SK-N-SH (cell line): ENCODE results near the gene LRP4. TPM values are rescaled to one million over a fixed set of nuclear protein-coding genes. Genes with fewer than 3 reads are reported as not detected.

Source experiments
- CTCF ChIA-PET: fragments of 300-600, 350-600 bp; formaldehyde crosslinking; extraction: SDS; loops from one replicate; lab custom pipeline; 2021; lab: Yijun Ruan, JAX
- POLR2A ChIA-PET: fragments of 350-600 bp; sonication (Branson Sonifier 250); formaldehyde crosslinking; extraction: SDS; loops from one replicate; lab custom pipeline; 2020; ENCODE audit warnings: antibody characterized with exemption, inconsistent platforms; lab: Yijun Ruan, JAX
- DNase-seq: peaks from one replicate; pipeline ENCODE4 v3.0.0; 2012
- H2AFZ ChIP-seq: fragments of 200-600 bp; sonication (generic); 2 replicates; pipeline ENCODE4 v1.8.1; 2016; ENCODE audit warnings: antibody characterized with exemption, mild to moderate bottlenecking, low read depth
- H3F3A ChIP-seq: fragments of 200-600 bp; sonication (generic); replicated peaks from 2 replicates; pipeline ENCODE3; 2016; ENCODE audit warnings: antibody characterized with exemption, mild to moderate bottlenecking; ENCODE audit not compliant: insufficient read depth
- H3K27ac ChIP-seq, 2 experiments: fragments of 200-500 bp in 1 of 2; fragments of 200-600 bp in 1 of 2; sonication (Bioruptor generic) in 1 of 2; sonication (generic), shearing (Covaris generic) in 1 of 2; 2 replicates each; pipeline versions ENCODE4 v1.5.1 to v1.6.1; 2014 to 2016; ENCODE audit warnings: low read depth in 2 of 2, inconsistent platforms in 1 of 2, low read length in 1 of 2, mild to moderate bottlenecking in 1 of 2, mixed read lengths in 1 of 2
- H3K27me3 ChIP-seq: fragments of 200-600 bp; sonication (generic), shearing (Covaris generic); 2 replicates; pipeline ENCODE4 v1.6.1; 2016; ENCODE audit warnings: mixed run types; ENCODE audit not compliant: insufficient read depth
- H3K36me3 ChIP-seq, 2 experiments: fragments of 200-500 bp in 1 of 2; fragments of 200-600 bp in 1 of 2; sonication (Bioruptor generic) in 1 of 2; sonication (generic) in 1 of 2; replicated peaks in 1 of 2; 2 replicates each; pipeline versions ENCODE3 to v1.5.1; 2014 to 2016; ENCODE audit warnings: low read length in 1 of 2, mild to moderate bottlenecking in 1 of 2; ENCODE audit not compliant: insufficient read depth in 2 of 2, control insufficient read depth in 1 of 2
- H3K4me1 ChIP-seq, 2 experiments: fragments of 200-500 bp in 1 of 2; fragments of 200-600 bp in 1 of 2; sonication (Bioruptor generic) in 1 of 2; sonication (generic), shearing (Covaris generic) in 1 of 2; 2 replicates each; pipeline versions ENCODE4 v1.5.1 to v1.6.1; 2014 to 2016; ENCODE audit warnings: low read depth in 1 of 2, low read length in 1 of 2, mixed run types in 1 of 2; ENCODE audit not compliant: insufficient read depth in 2 of 2, control insufficient read depth in 1 of 2
- H3K4me2 ChIP-seq: fragments of 200-600 bp; sonication (generic), shearing (Covaris generic); 2 replicates; pipeline ENCODE4 v1.6.1; 2017; ENCODE audit warnings: mixed run types
- H3K4me3 ChIP-seq, 2 experiments: fragments of 200-500 bp in 1 of 2; fragments of 200-600 bp in 1 of 2; sonication (Bioruptor generic) in 1 of 2; sonication (generic), shearing (Covaris generic) in 1 of 2; 2 replicates each; pipeline versions ENCODE4 v1.5.1 to v1.8.1; 2014 to 2016; ENCODE audit warnings: low read depth in 2 of 2, inconsistent platforms in 1 of 2, low read length in 1 of 2, mild to moderate bottlenecking in 1 of 2, mixed read lengths in 1 of 2, moderate library complexity in 1 of 2
- H3K79me2 ChIP-seq: fragments of 200-600 bp; sonication (generic); 2 replicates; pipeline ENCODE4 v1.8.1; 2017; ENCODE audit warnings: mild to moderate bottlenecking; ENCODE audit not compliant: insufficient read depth
- H3K9ac ChIP-seq: fragments of 200-600 bp; sonication (generic); 2 replicates; pipeline ENCODE4 v1.6.1; 2017; ENCODE audit warnings: mixed run types
- H3K9me2 ChIP-seq: fragments of 200-600 bp; sonication (generic); 2 replicates; pipeline ENCODE4 v1.6.1; 2017; ENCODE audit warnings: mixed run types
- H3K9me3 ChIP-seq: fragments of 200-600 bp; sonication (generic); 2 replicates; pipeline ENCODE4 v1.6.1; 2017; ENCODE audit warnings: mixed run types, mild to moderate bottlenecking, moderate library complexity
- H4K20me1 ChIP-seq: fragments of 200-600 bp; sonication (generic); 2 replicates; pipeline ENCODE4 v1.6.1; 2017; ENCODE audit warnings: mild to moderate bottlenecking, mixed run types; ENCODE audit not compliant: insufficient read depth
- ELF1 ChIP-seq: IDR thresholded peaks from 2 replicates; pipeline ENCODE4 v1.4.0; 2012
- EZH2phosphoT487 ChIP-seq: fragments of 200-600 bp; sonication (generic); IDR thresholded peaks from 2 replicates; pipeline ENCODE4 v1.6.1; 2017; ENCODE audit warnings: low read depth, mixed run types, mild to moderate bottlenecking, antibody characterized with exemption, moderate library complexity, borderline replicate concordance
- FOXJ3 ChIP-seq: sonication (generic); formaldehyde crosslinking; IDR thresholded peaks from 2 replicates; pipeline ENCODE4 v1.5.1; 2020; ENCODE audit warnings: mild to moderate bottlenecking, missing genetic modification reagents
- FOXM1 ChIP-seq: IDR thresholded peaks from 2 replicates; pipeline ENCODE4 v1.4.0; 2012; ENCODE audit warnings: low read depth, mild to moderate bottlenecking
- GABPA ChIP-seq: IDR thresholded peaks from 2 replicates; pipeline ENCODE4 v1.4.0; 2012; ENCODE audit warnings: low read depth, mild to moderate bottlenecking
- RAD21 ChIP-seq: IDR thresholded peaks from 2 replicates; pipeline ENCODE4 v1.6.1; 2012; ENCODE audit warnings: mild to moderate bottlenecking, low read length
- RCOR1 ChIP-seq: fragments of 150-350 bp; IDR thresholded peaks from 2 replicates; pipeline ENCODE4 v1.6.1; 2017; ENCODE audit warnings: antibody characterized with exemption, low read length
- SIN3A ChIP-seq: IDR thresholded peaks from 2 replicates; pipeline ENCODE4 v1.6.1; 2012; ENCODE audit warnings: low read depth, mild to moderate bottlenecking, low read length, moderate library complexity, borderline replicate concordance
- TCF12 ChIP-seq: IDR thresholded peaks from 2 replicates; pipeline ENCODE4 v1.4.0; 2012
- WGBS: methylation state at CpG from one replicate; pipeline ENCODE4 v1.1.6; 2017; ENCODE audit warnings: low lambda C conversion rate; 5-methylcytosine and 5-hydroxymethylcytosine counted together
- polyA plus RNA-seq, 3 experiments: library from polyadenylated mRNA; depleted of rRNA; stranded (reverse); fragments of >200 nt; gene quantifications; 2 replicates each; pipeline ENCODE4 v1.2.3, GENCODE V29; 2012
- TF ChIP-seq, protein P1 (sequence below): IDR thresholded peaks from 2 replicates; pipeline ENCODE4 v1.4.0; 2012; ENCODE audit warnings: low read depth, borderline replicate concordance
- TF ChIP-seq, protein P2 (sequence below): IDR thresholded peaks from 2 replicates; pipeline ENCODE4 v1.4.0; 2012; ENCODE audit warnings: low read depth, borderline replicate concordance
- TF ChIP-seq, protein P3 (sequence below): IDR thresholded peaks from 2 replicates; pipeline ENCODE4 v1.4.0; 2012; ENCODE audit warnings: low read depth
- TF ChIP-seq, protein P4 (sequence below): IDR thresholded peaks from 2 replicates; pipeline ENCODE4; 2012

LRP4 gene
- polyA plus RNA-seq, 1 of the 3 experiments (the other 2 are of a cell fraction) = 10.9 TPM

DNA sequence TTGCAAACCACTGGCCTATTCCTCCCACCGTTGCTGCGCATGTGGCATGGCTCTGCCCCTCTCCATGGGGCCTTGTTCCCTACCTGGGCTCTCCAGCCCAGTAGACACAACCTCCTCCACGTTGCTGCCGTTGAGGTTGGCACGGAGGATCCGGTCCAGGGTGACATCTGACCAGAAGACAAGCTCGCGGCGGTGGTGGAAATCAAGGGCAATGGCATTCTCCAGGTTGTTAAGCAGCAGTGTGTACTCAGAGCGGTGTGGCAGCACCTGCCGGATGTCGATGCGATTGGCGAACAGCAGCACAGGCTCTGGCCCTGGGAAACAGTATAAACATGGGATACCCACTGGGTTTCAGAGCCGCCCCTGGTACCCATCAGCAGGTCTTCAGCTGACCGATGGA, 23.8 kb downstream of the LRP4 start (continued):
- TF ChIP-seq, protein P1, sequence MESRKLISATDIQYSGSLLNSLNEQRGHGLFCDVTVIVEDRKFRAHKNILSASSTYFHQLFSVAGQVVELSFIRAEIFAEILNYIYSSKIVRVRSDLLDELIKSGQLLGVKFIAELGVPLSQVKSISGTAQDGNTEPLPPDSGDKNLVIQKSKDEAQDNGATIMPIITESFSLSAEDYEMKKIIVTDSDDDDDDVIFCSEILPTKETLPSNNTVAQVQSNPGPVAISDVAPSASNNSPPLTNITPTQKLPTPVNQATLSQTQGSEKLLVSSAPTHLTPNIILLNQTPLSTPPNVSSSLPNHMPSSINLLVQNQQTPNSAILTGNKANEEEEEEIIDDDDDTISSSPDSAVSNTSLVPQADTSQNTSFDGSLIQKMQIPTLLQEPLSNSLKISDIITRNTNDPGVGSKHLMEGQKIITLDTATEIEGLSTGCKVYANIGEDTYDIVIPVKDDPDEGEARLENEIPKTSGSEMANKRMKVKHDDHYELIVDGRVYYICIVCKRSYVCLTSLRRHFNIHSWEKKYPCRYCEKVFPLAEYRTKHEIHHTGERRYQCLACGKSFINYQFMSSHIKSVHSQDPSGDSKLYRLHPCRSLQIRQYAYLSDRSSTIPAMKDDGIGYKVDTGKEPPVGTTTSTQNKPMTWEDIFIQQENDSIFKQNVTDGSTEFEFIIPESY = no peak

DNA sequence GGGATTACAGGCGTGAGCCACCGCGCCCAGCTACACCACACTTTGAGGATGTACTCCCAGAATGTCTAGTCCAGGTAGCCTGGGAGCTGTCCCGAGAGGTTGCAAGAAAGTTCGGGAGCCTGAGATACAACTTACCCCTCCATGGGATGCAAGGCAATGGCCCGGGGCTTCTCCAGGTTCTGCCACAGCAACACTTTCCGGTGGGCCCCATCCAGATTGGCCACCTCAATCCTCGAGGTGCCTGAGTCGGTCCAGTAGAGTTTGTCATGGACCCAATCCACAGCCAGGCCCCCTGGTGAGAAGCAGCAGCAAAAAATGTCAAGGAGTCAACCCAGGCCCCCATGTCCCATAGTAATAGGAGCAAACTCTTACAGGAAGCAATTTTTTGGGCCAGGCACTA, 25.5 kb downstream of the LRP4 start:
- CTCF ChIA-PET = interaction anchor here (0.8 to 7.3 kb wide), 4 partner anchors 23 to 269 kb away, joined by 3 to 94 read pairs (median 8); no protein-coding TSS in a partner anchor

DNA sequence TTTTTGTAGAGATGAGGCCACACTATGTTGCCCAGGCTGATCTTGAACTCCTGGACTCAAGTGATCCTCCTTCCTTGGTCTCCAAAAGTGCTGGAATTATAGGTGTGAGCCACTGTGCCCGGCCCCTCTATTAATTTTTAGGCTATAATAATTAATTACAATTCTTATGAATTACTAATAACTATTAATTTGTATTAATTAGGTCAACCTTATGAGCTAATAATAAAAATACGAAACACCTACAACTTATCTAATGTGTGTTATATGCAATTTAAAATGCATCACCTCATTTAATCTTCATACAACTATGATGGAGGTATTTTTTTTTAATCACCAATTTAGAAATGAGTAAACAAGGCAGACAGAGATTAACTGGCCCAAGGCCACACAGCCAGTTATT, 26.2 kb downstream of the LRP4 start:
- H3K27me3 ChIP-seq = no peaks in the 10 kb centered on the region
- no peaks in the 10 kb centered on the region for H3K79me2 ChIP-seq
- no peak overlapping the region for H3K4me3 ChIP-seq
- H3K9me2 ChIP-seq = no peaks in the 10 kb centered on the region
- DNase-seq = no peak
- H3K4me2 ChIP-seq = no peak overlapping the region
- no peaks in the 10 kb centered on the region for H4K20me1 ChIP-seq
- no peaks in the 10 kb centered on the region for H3K9me3 ChIP-seq
- no peaks in the 10 kb centered on the region for H3K36me3 ChIP-seq
- no peak overlapping the region for H3K9ac ChIP-seq
- CTCF ChIA-PET = interaction anchor here (0.8 to 7.3 kb wide), 7 partner anchors 24 to 286 kb away, joined by 3 to 94 read pairs (median 5); no protein-coding TSS in a partner anchor
- no peaks in the 10 kb centered on the region for H3K4me1 ChIP-seq
- POLR2A ChIA-PET = no interaction called here
- whole genome bisulfite sequencing = 96% methylated on average over 2 of the region's 2 CpGs
- no peak overlapping the region for H2AFZ ChIP-seq
- no peak overlapping the region for H3K27ac ChIP-seq
- H3F3A ChIP-seq = peaks cover 3% of the 10 kb centered on the region
- TF ChIP-seq, protein P1 = no peak
- no peak for TF ChIP-seq EZH2phosphoT487
- TF ChIP-seq SIN3A = no peak
- TF ChIP-seq, protein P2, sequence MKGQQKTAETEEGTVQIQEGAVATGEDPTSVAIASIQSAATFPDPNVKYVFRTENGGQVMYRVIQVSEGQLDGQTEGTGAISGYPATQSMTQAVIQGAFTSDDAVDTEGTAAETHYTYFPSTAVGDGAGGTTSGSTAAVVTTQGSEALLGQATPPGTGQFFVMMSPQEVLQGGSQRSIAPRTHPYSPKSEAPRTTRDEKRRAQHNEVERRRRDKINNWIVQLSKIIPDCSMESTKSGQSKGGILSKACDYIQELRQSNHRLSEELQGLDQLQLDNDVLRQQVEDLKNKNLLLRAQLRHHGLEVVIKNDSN = no peak
- TF ChIP-seq FOXJ3 (CRISPR knock-in tag) = no peak
- TF ChIP-seq RCOR1 = no peak
- no peak for TF ChIP-seq RAD21
- no peak for TF ChIP-seq ELF1
- TF ChIP-seq TCF12 = no peak
- no peak for TF ChIP-seq GABPA
- TF ChIP-seq, protein P3, sequence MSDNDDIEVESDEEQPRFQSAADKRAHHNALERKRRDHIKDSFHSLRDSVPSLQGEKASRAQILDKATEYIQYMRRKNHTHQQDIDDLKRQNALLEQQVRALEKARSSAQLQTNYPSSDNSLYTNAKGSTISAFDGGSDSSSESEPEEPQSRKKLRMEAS = no peak
- TF ChIP-seq FOXM1 = no peak

More for the DNA sequence above, 25.5 kb downstream of the LRP4 start:
- POLR2A ChIA-PET = interaction anchor here (0.7 kb wide), 1 partner anchor 21 kb away, joined by 3 read pairs; no protein-coding TSS in a partner anchor
- Histone ChIP-seq H3K36me3 (no peaks in the 10 kb centered on the region), H3K9ac (no peak overlapping the region), H3K9me2 (no peaks in the 10 kb centered on the region), H3K4me1 (no peaks in the 10 kb centered on the region), H2AFZ (no peak overlapping the region), H3K27me3 (no peaks in the 10 kb centered on the region)
- WGBS = 94% methylated on average over 8 of the region's 9 CpGs
- TF ChIP-seq, protein P1 = no peak
- TF ChIP-seq, protein P4, sequence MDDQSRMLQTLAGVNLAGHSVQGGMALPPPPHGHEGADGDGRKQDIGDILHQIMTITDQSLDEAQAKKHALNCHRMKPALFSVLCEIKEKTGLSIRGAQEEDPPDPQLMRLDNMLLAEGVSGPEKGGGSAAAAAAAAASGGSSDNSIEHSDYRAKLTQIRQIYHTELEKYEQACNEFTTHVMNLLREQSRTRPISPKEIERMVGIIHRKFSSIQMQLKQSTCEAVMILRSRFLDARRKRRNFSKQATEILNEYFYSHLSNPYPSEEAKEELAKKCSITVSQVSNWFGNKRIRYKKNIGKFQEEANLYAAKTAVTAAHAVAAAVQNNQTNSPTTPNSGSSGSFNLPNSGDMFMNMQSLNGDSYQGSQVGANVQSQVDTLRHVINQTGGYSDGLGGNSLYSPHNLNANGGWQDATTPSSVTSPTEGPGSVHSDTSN = no peak
- TF ChIP-seq RCOR1 = no peak
- TF ChIP-seq, all 33 proteins: peak for 0
- Histone ChIP-seq H3K9me3 (no peaks in the 10 kb centered on the region), H3K79me2 (no peaks in the 10 kb centered on the region), H4K20me1 (no peaks in the 10 kb centered on the region), H3K4me2 (no peak overlapping the region), H3K4me3 (no peak overlapping the region), H3F3A (peaks cover 3% of the 10 kb centered on the region), H3K27ac (no peak overlapping the region)
- no peak for DNase-seq
